GM18526 (cell line): Measurements from ENCODE around the gene TMEM121B.

ENCODE experiments used
- POLR2A ChIP-seq: IDR thresholded peaks from 3 replicates; pipeline ENCODE4 v1.6.1; 2011; ENCODE audit not compliant: insufficient read length; ENCODE audit errors: extremely low read depth

TMEM121B gene

DNA sequence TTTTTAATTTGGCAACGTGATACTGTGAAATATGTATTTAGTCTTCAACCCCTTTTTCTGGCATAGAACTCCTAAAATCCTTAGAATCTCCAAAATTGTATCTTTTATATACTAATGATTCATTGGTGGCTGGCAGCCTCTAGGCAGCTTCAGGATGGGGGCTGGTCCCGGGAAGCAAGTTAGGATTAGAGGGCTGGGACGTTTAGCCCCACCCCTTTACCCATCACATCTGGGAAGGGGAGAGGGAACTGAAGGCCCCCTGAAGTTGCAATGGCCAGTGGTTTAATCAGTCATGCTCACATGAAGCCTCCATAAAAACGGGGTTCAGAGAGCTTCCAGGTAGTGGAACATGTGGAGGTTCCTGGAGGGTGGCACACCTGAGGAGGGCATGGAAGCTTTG is 29.3 kb downstream of the TMEM121B start:
- no peak for TF ChIP-seq POLR2A

DNA sequence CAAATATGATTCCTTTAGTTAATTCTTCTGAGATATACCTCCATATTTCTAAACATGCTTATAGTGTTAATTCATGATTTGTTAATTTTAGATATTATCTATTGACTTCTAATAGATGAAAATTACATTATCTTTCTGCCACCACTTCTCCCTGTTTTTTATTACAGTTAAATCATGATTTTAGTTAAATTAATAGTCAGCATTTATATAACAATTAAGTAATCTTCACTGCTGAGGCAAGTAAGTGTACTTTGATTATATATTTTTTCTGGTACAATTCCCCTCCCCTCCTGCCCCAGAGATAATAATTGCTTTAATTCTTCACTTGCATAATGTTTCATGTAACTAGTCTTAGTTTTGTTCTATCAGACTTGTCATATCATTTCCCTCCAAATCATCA is 30.6 kb downstream of the TMEM121B start:
- no peak for TF ChIP-seq POLR2A

GRCh38 chr22:17087498-17088131 is 33.5 kb downstream of the TMEM121B start:
- TF ChIP-seq POLR2A: no peak

DNA sequence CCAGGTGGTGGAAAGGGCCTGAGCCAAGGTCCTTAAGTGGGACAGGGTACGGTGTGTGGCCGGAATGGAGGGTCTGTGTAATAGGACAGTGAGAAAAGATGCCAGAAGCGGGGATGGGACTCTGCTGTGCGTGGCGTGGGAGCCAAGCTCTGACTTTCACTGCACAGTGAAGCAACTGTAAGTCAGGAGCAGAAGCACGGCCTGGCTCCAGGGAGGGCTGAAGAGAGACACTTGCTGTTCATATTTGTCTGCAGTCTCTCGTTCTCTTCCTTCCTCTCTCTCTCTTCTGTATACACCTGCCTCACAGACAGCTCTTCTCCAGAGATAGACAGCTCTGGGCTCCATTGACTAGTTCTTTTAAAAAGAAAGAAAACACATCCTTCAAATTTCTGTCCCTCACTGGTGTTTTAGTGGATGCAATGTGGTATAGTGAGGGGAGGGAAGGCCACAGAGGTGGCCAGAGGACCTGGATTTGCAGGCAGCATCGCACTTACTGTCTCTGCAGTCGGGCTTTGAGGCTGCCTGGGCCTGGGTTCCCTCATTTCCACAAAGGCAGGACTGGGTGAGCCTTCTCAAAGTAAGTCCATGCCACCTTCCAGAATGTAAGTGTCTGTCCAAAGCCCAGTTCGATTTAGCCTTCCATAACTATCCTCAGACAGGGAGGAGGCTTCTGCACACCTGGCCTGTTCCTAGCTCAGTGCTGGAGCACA is 34.2 kb downstream of the TMEM121B start:
- TF ChIP-seq POLR2A: no peak

GRCh38 chr22:17086296-17086695 is 34.9 kb downstream of the TMEM121B start:
- no peak for TF ChIP-seq POLR2A

- no peak for TF ChIP-seq POLR2A
These were observed 35.6 kb downstream of the TMEM121B start for GRCh38 chr22:17085277-17086181.

DNA sequence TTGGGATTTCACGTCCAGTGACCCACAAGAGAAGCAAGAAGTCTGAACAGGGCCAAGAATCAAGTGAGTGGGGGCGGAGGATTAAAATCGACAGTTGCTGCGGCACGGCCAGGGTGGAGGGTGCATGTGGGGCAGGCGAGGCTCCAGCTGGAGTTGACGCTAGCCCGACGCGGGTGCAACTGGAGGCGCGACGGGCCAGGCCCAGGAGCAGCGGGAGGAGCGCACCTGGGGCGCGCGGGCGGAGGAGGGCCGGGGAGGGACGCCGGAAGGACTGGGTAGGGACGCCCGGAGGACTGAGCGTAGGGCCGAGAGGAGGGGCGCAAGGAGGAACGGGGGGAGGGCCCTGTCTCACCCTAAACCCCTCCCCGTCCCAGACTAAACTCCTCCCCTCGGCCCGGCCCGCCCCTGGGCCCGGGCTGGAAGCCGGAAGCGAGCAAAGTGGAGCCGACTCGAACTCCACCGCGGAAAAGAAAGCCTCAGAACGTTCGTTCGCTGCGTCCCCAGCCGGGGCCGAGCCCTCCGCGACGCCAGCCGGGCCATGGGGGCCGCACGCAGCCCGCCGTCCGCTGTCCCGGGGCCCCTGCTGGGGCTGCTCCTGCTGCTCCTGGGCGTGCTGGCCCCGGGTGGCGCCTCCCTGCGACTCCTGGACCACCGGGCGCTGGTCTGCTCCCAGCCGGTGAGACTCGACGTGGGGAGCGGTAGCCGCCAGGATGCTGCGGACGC is 36.4 kb downstream of the TMEM121B start, which contains the start of gene IL17RA:
TSS of gene IL17RA (plus strand) at position 447 of the 723 bp plus-strand sequence. CDS start at position 539, 92 bp downstream.
- peak; percentile 72 for TF ChIP-seq POLR2A

- TF ChIP-seq POLR2A: no peak
These were observed 37.2 kb downstream of the TMEM121B start for GRCh38 chr22:17083811-17084441.

- no peak for TF ChIP-seq POLR2A
These were observed 37.9 kb downstream of the TMEM121B start for GRCh38 chr22:17083255-17083654.

DNA sequence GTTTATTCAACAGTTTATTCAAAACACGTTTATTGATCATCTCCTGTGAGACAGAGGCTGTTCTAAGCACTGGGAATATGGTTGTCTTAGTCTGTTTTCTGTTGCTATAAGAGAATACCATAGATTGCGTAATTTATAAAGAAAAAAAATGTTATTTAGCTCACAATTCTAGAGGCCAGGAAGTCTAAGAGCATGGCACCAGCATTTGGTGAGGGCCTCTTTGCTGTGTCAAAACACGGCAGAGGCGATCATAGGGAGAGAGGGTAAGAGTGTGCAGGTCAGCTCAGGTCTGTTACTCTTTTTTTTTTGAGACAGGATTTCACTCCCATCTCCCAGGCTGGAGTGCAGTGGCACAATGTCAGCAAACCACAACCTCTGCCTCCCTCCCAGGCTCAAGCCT is 41.6 kb downstream of the TMEM121B start:
- TF ChIP-seq POLR2A: no peak

GRCh38 chr22:17077255-17077654 is 43.9 kb downstream of the TMEM121B start:
- TF ChIP-seq POLR2A: no peak

- TF ChIP-seq POLR2A: no peak
These were observed 46.5 kb downstream of the TMEM121B start for GRCh38 chr22:17074648-17075002.

GRCh38 chr22:17072877-17073276 is 48.3 kb downstream of the TMEM121B start:
- no peak for TF ChIP-seq POLR2A
